Measurements from ENCODE around the gene SHROOM3.

SHROOM3 gene

GRCh38 chr4:76494243-76494642 lies 59.2 kb downstream of the SHROOM3 start:
- no peak for DNase-seq (ENCODE audit: low read depth in 2 of 2)

- no peak for DNase-seq (ENCODE audit: low read depth in 2 of 2)
These were observed 60.0 kb downstream of the SHROOM3 start for GRCh38 chr4:76494871-76495590.

GRCh38 chr4:76498550-76498949 lies 63.5 kb downstream of the SHROOM3 start:
- DNase-seq (ENCODE audit: low read depth in 2 of 2), result no peak

GRCh38 chr4:76499461-76499860 lies 64.4 kb downstream of the SHROOM3 start:
- DNase-seq (ENCODE audit: low read depth in 2 of 2), result no peak

GRCh38 chr4:76502886-76503285 lies 67.9 kb downstream of the SHROOM3 start:
- no peak for DNase-seq (ENCODE audit: low read depth in 2 of 2)

- DNase-seq (ENCODE audit: low read depth in 2 of 2), result no peak
These were observed 69.8 kb downstream of the SHROOM3 start for GRCh38 chr4:76504613-76505465.

GRCh38 chr4:76511947-76512346 lies 76.9 kb downstream of the SHROOM3 start:
- DNase-seq (ENCODE audit: low read depth in 2 of 2), result no peak

- no peak for DNase-seq (ENCODE audit: low read depth in 2 of 2)
These were observed 78.5 kb downstream of the SHROOM3 start for GRCh38 chr4:76513482-76513881.

- no peak for DNase-seq (ENCODE audit: low read depth in 2 of 2)
These were observed 79.1 kb downstream of the SHROOM3 start for GRCh38 chr4:76514087-76514486.

GRCh38 chr4:76515975-76516843 lies 81.2 kb downstream of the SHROOM3 start:
- DNase-seq (ENCODE audit: low read depth in 2 of 2), result no peak

GRCh38 chr4:76518241-76518640 lies 83.2 kb downstream of the SHROOM3 start:
- DNase-seq (ENCODE audit: low read depth in 2 of 2), result no peak

- no peak for DNase-seq (ENCODE audit: low read depth in 2 of 2)
These were observed 88.6 kb downstream of the SHROOM3 start for GRCh38 chr4:76523593-76523992.

- no peak for DNase-seq (ENCODE audit: low read depth in 2 of 2)
These were observed 90.7 kb downstream of the SHROOM3 start for GRCh38 chr4:76525751-76526150.

GRCh38 chr4:76526585-76526990 lies 91.6 kb downstream of the SHROOM3 start:
- no peak for DNase-seq (ENCODE audit: low read depth in 2 of 2)

- no peak for DNase-seq (ENCODE audit: low read depth in 2 of 2)
These were observed 92.6 kb downstream of the SHROOM3 start for GRCh38 chr4:76527666-76528065.

- no peak for DNase-seq (ENCODE audit: low read depth in 2 of 2)
These were observed 96.6 kb downstream of the SHROOM3 start for GRCh38 chr4:76531597-76531996.

- no peak for DNase-seq (ENCODE audit: low read depth in 2 of 2)
These were observed 97.8 kb downstream of the SHROOM3 start for GRCh38 chr4:76532805-76533204.

GRCh38 chr4:76533314-76533713 lies 98.3 kb downstream of the SHROOM3 start:
- no peak for DNase-seq (ENCODE audit: low read depth in 2 of 2)

GRCh38 chr4:76535603-76536372 lies 100.8 kb downstream of the SHROOM3 start:
- DNase-seq (ENCODE audit: low read depth in 2 of 2), result no peak

- DNase-seq (ENCODE audit: low read depth in 2 of 2), result no peak
These were observed 101.3 kb downstream of the SHROOM3 start for GRCh38 chr4:76536373-76536689.

- DNase-seq (ENCODE audit: low read depth in 2 of 2), result no peak
These were observed 103.3 kb downstream of the SHROOM3 start for GRCh38 chr4:76538296-76538695.

GRCh38 chr4:76539979-76540378 lies 105.0 kb downstream of the SHROOM3 start:
- no peak for DNase-seq (ENCODE audit: low read depth in 2 of 2)

Measured in stimulated activated CD4-positive, alpha-beta T cell treated with anti-CD3 and anti-CD28 coated beads, Interleukin-12 subunit alpha, Interleukin-12 subunit beta, amount 100 ng/mL, for 24 hours (primary cell).